Brain microvascular endothelial cell (primary cell): Measurements from ENCODE around the gene BIN2.
A peak's percentile ranks its signal among the peaks of the same experiment; 100 is the strongest.

Experiments
- DNase-seq: peaks from one replicate; pipeline ENCODE4 v3.0.0-alpha.2; 2020
- H3K27ac ChIP-seq: fragments of 250-450 bp; sonication (Bioruptor Pico); 2 replicates; pipeline ENCODE4 v1.5.1; 2020; ENCODE audit warnings: mild to moderate bottlenecking, moderate library complexity
- H3K27me3 ChIP-seq: fragments of 250-450 bp; sonication (Bioruptor Pico); replicated peaks from 2 replicates; pipeline ENCODE4 v1.5.1; 2020; ENCODE audit warnings: mild to moderate bottlenecking
- H3K36me3 ChIP-seq: fragments of 250-450 bp; sonication (Bioruptor Pico); replicated peaks from 2 replicates; pipeline ENCODE4 v1.5.1; 2020; ENCODE audit warnings: mild to moderate bottlenecking
- H3K4me3 ChIP-seq: 2 replicates; pipeline ENCODE4 v1.5.1; 2011; ENCODE audit warnings: low read depth, mild to moderate bottlenecking, control low read depth, low read length, moderate library complexity
- CTCF ChIP-seq: IDR thresholded peaks from 2 replicates; pipeline ENCODE4 v1.5.1; 2011; ENCODE audit warnings: low read depth, mild to moderate bottlenecking, moderate library complexity, low read length, control low read depth, inconsistent platforms; ENCODE audit errors: missing control alignments
- in situ Hi-C: cut with HindIII; loops from 2 replicates; pipeline ENCODE4 v1.10.0; 2017; ENCODE audit warnings: low sequenced_read_pairs, low pct_ligation_motif_present

BIN2 gene

GRCh38 chr12:51323966-51324895 lies at the start of gene BIN2:
BIN2 (minus strand) TSS chr12:51324174; CDS start chr12:51324102, 72 bp downstream.
- no peaks in the 10 kb centered on the region for H3K27me3 ChIP-seq
- DNase-seq, result no peak
- H3K4me3 ChIP-seq, result no peak within 1 kb of the TSS
- in situ Hi-C loops, result no loop called here
- no peak for TF ChIP-seq CTCF
- no peak within 1 kb of the TSS for H3K27ac ChIP-seq
- H3K36me3 ChIP-seq, result no peaks in the 10 kb centered on the region

- Histone ChIP-seq H3K36me3 (no peaks in the 10 kb centered on the region), H3K27me3 (no peaks in the 10 kb centered on the region), H3K4me3 (no peak overlapping the region), H3K27ac (no peak overlapping the region)
- no peak for TF ChIP-seq CTCF
- in situ Hi-C loops, result no loop called here
- no peak for DNase-seq
Observed at GRCh38 chr12:51373187-51373586, 49.2 kb upstream of the BIN2 start.

- in situ Hi-C loops, result no loop called here
- no peak for DNase-seq
- Histone ChIP-seq H3K4me3 (no peak overlapping the region), H3K27me3 (no peaks in the 10 kb centered on the region), H3K36me3 (no peaks in the 10 kb centered on the region), H3K27ac (peak overlapping the region; percentile 49)
- no peak for TF ChIP-seq CTCF
Observed at GRCh38 chr12:51372021-51372420, 48.0 kb upstream of the BIN2 start.

GRCh38 chr12:51371295-51371953 lies 47.5 kb upstream of the BIN2 start:
- Histone ChIP-seq H3K27me3 (no peaks in the 10 kb centered on the region), H3K36me3 (no peaks in the 10 kb centered on the region), H3K4me3 (no peak overlapping the region), H3K27ac (peak overlapping the region; percentile 56)
- TF ChIP-seq CTCF, result no peak
- in situ Hi-C loops, result no loop called here
- peak; percentile 95 for DNase-seq

GRCh38 chr12:51370667-51371066 lies 46.7 kb upstream of the BIN2 start:
- in situ Hi-C loops, result no loop called here
- Histone ChIP-seq H3K4me3 (no peak overlapping the region), H3K27me3 (no peaks in the 10 kb centered on the region), H3K36me3 (no peaks in the 10 kb centered on the region), H3K27ac (no peak overlapping the region)
- no peak for DNase-seq
- no peak for TF ChIP-seq CTCF
